Mucosa of stomach (tissue), 1 donor: Measurements from ENCODE around the gene EEF1AKMT4.

Source experiments
- H3K27me3 ChIP-seq: one replicate; pipeline ENCODE4 v1.7.0; 2013; ENCODE audit warnings: mild to moderate bottlenecking, low read length; ENCODE audit not compliant: control insufficient read depth, insufficient read depth
- H3K36me3 ChIP-seq: one replicate; pipeline ENCODE4 v1.7.0; 2013; ENCODE audit warnings: low read length; ENCODE audit not compliant: control insufficient read depth, insufficient read depth
- H3K4me1 ChIP-seq: one replicate; pipeline ENCODE4 v1.7.0; 2013; ENCODE audit warnings: mild to moderate bottlenecking, low read length; ENCODE audit not compliant: control insufficient read depth, insufficient read depth
- H3K4me3 ChIP-seq: one replicate; pipeline ENCODE4 v1.7.0; 2013; ENCODE audit warnings: low read length
- H3K9ac ChIP-seq: one replicate; pipeline ENCODE4 v1.7.0; 2013; ENCODE audit warnings: mild to moderate bottlenecking, low read length, moderate library complexity
- H3K9me3 ChIP-seq: one replicate; pipeline ENCODE4 v1.7.0; 2013; ENCODE audit warnings: mild to moderate bottlenecking, low read length, moderate library complexity; ENCODE audit not compliant: control insufficient read depth
- donor health status: Pancreatic carcinoma.

EEF1AKMT4 gene

GRCh38 chr3:184237807-184238206 lies 11.7 kb upstream of the EEF1AKMT4 start:
- Histone ChIP-seq H3K9ac (no peak overlapping the region), H3K27me3 (peaks cover 14% of the 10 kb centered on the region), H3K36me3 (no peaks in the 10 kb centered on the region), H3K4me3 (no peak overlapping the region), H3K4me1 (peaks cover 11% of the 10 kb centered on the region), H3K9me3 (no peaks in the 10 kb centered on the region)

GRCh38 chr3:184238246-184238818 lies 11.1 kb upstream of the EEF1AKMT4 start:
- Histone ChIP-seq H3K9ac (no peak overlapping the region), H3K36me3 (peaks cover 4% of the 10 kb centered on the region), H3K4me3 (no peak overlapping the region), H3K27me3 (peaks cover 9% of the 10 kb centered on the region), H3K4me1 (peaks cover 11% of the 10 kb centered on the region), H3K9me3 (no peaks in the 10 kb centered on the region)

GRCh38 chr3:184239221-184239620 lies 10.3 kb upstream of the EEF1AKMT4 start:
- Histone ChIP-seq H3K27me3 (peaks cover 8% of the 10 kb centered on the region), H3K36me3 (peaks cover 10% of the 10 kb centered on the region), H3K9ac (no peak overlapping the region), H3K4me1 (peaks cover 11% of the 10 kb centered on the region), H3K9me3 (no peaks in the 10 kb centered on the region), H3K4me3 (no peak overlapping the region)

GRCh38 chr3:184239708-184240107 lies 9.8 kb upstream of the EEF1AKMT4 start:
- Histone ChIP-seq H3K36me3 (peaks cover 12% of the 10 kb centered on the region), H3K27me3 (peaks cover 8% of the 10 kb centered on the region), H3K4me3 (no peak overlapping the region), H3K4me1 (peaks cover 11% of the 10 kb centered on the region), H3K9me3 (no peaks in the 10 kb centered on the region), H3K9ac (no peak overlapping the region)

GRCh38 chr3:184240384-184241140 lies 8.9 kb upstream of the EEF1AKMT4 start:
- no peaks in the 10 kb centered on the region for H3K9me3 ChIP-seq
- H3K4me1 ChIP-seq, result peaks cover 11% of the 10 kb centered on the region
- no peak overlapping the region for H3K9ac ChIP-seq
- H3K27me3 ChIP-seq, result peaks cover 8% of the 10 kb centered on the region
- peaks cover 14% of the 10 kb centered on the region for H3K36me3 ChIP-seq
- no peak overlapping the region for H3K4me3 ChIP-seq

GRCh38 chr3:184241141-184241446 lies 8.4 kb upstream of the EEF1AKMT4 start:
- H3K27me3 ChIP-seq, result peaks cover 8% of the 10 kb centered on the region
- peaks cover 11% of the 10 kb centered on the region for H3K4me1 ChIP-seq
- no peak overlapping the region for H3K4me3 ChIP-seq
- no peaks in the 10 kb centered on the region for H3K9me3 ChIP-seq
- no peak overlapping the region for H3K9ac ChIP-seq
- H3K36me3 ChIP-seq, result peaks cover 14% of the 10 kb centered on the region

- H3K4me1 ChIP-seq, result peaks cover 11% of the 10 kb centered on the region
- no peak overlapping the region for H3K4me3 ChIP-seq
Observed at GRCh38 chr3:184241447-184242296, 7.8 kb upstream of the EEF1AKMT4 start.

GRCh38 chr3:184242297-184242685 lies 7.2 kb upstream of the EEF1AKMT4 start:
- Histone ChIP-seq H3K4me3 (no peak overlapping the region), H3K36me3 (peaks cover 14% of the 10 kb centered on the region), H3K9me3 (no peaks in the 10 kb centered on the region), H3K4me1 (peaks cover 11% of the 10 kb centered on the region), H3K27me3 (peaks cover 8% of the 10 kb centered on the region), H3K9ac (no peak overlapping the region)

More at GRCh38 chr3:184241447-184242296, 7.8 kb upstream of the EEF1AKMT4 start:
- no peaks in the 10 kb centered on the region for H3K9me3 ChIP-seq
- peaks cover 8% of the 10 kb centered on the region for H3K27me3 ChIP-seq
- no peak overlapping the region for H3K9ac ChIP-seq
- H3K36me3 ChIP-seq, result peaks cover 14% of the 10 kb centered on the region

- H3K4me3 ChIP-seq, result peak within 1 kb of the TSS; percentile 98
- H3K4me1 ChIP-seq, result peaks cover 6% of the 10 kb centered on the region
- H3K27me3 ChIP-seq, result no peaks in the 10 kb centered on the region
- H3K9me3 ChIP-seq, result no peaks in the 10 kb centered on the region
- peaks cover 6% of the 10 kb centered on the region for H3K36me3 ChIP-seq
- peak within 1 kb of the TSS; percentile 91 for H3K9ac ChIP-seq
Observed at GRCh38 chr3:184248454-184249411, 739 bp upstream of the EEF1AKMT4 start, which contains the start of gene ALG3. Gene ALG3 (minus strand): TSS chr3:184248962. CDS start chr3:184248940, 22 bp downstream.

GRCh38 chr3:184250167-184250828 lies 826 bp downstream of the EEF1AKMT4 start:
- Histone ChIP-seq H3K9me3 (no peaks in the 10 kb centered on the region), H3K36me3 (no peaks in the 10 kb centered on the region), H3K9ac (peak overlapping the region; percentile 77), H3K27me3 (no peaks in the 10 kb centered on the region), H3K4me3 (peak overlapping the region; percentile 98), H3K4me1 (peaks cover 6% of the 10 kb centered on the region)
